ENCODE measurements around the gene IL1A.

IL1A gene

DNA sequence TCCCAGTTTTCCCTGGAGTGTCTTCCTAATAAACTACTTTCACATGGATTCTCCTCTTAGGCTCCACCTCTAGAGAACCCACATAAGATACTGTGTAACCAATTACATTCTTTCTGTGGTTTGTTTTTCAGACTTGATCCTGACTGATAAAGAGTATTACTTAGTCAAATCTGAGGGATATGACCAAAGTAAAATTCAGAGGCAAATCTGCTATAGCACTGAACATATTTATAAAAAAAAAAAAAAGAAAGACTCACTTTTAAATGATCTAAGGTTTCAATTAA, 33.8 kb downstream of the IL1A start:
- Histone ChIP-seq H3K36me3 (ENCODE audit: control insufficient read depth, insufficient read depth, low read length) (no peaks in the 10 kb centered on the region), H3K27ac (ENCODE audit: insufficient read depth, low read length, poor library complexity, severe bottlenecking) (no peak overlapping the region)
- no peak for DNase-seq

DNA sequence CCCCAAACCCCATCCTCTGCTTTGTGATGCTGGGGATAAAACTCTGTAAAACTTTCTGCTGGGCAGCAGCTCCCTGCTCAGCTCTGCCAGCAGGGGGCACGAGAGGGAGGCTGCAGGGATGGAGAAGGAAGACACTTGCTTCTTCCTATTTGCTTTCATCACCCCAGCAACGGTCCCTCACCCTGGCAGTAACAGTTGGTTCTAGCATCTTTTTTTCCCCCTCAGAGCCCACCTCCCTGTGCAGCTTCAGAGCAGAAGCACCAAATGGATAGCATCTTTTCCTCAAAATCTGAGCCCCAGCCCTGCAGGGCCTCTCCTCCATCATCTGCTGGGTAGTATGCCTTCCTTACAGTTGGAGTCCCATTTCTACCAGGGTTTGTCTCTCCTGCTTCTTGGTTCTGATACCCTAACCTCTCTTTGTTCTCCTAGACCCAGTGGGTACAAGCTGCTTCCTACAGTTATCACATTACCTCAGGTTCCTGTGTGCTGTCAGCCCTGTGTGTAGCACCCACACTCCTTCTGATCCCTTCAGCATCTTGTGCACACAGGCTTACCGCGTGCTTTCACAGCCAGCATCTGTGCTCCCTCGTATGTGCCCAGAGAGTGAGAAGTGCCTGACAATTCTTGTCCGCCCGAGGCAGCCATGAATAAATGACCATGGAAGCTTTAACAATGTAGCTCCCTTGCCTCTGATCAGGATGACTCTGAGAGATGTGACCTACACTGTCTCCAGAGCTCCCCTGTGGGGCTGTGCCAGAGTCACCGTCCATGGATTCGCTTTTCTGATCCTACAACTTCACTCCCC, 34.3 kb downstream of the IL1A start:
- DNase-seq, result peak; percentile 58 to 73 (median 63)
- Histone ChIP-seq H3K36me3 (ENCODE audit: control insufficient read depth, insufficient read depth, low read length) (no peaks in the 10 kb centered on the region), H3K4me1 (ENCODE audit: control insufficient read depth, insufficient read depth, low read length, poor library complexity, severe bottlenecking) (peaks cover 8% of the 10 kb centered on the region), H3K9me3 (ENCODE audit: control insufficient read depth, low read length) (no peaks in the 10 kb centered on the region), H3K4me3 (ENCODE audit: insufficient read depth, low read depth, low read length, poor library complexity, severe bottlenecking) (no peak overlapping the region), H3K27me3 (replicated peaks; ENCODE audit: control insufficient read depth, insufficient read depth, low read length, poor library complexity, severe bottlenecking) (no peaks in the 10 kb centered on the region), H3K27ac (ENCODE audit: insufficient read depth, low read length, poor library complexity, severe bottlenecking) (no peak overlapping the region)

More for the DNA sequence above, 33.8 kb downstream of the IL1A start:
- Histone ChIP-seq H3K9me3 (ENCODE audit: control insufficient read depth, low read length) (no peaks in the 10 kb centered on the region), H3K27me3 (replicated peaks; ENCODE audit: control insufficient read depth, insufficient read depth, low read length, poor library complexity, severe bottlenecking) (no peaks in the 10 kb centered on the region), H3K4me1 (ENCODE audit: control insufficient read depth, insufficient read depth, low read length, poor library complexity, severe bottlenecking) (peaks cover 8% of the 10 kb centered on the region), H3K4me3 (ENCODE audit: insufficient read depth, low read depth, low read length, poor library complexity, severe bottlenecking) (no peak overlapping the region)

DNA sequence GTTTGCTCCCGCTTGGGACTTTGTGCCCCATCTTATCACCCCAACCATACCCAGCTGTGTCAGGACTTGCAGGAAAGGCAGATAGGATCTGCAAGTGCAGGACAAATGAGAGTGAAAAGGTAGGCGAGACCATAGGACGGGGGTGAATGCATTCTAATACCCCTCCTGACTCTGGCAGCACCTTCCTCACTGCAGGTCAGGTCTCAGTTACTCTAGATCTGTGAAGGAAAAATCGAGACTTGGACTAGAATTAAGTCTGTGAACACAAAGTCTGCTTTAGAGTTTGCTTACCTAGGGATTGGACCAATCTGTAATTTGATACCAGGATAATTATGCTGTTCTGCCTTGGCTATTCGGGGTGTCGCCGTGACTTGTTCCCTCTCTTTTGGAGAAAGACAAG, 43.8 kb downstream of the IL1A start:
- no peaks in the 10 kb centered on the region for H3K9me3 ChIP-seq (ENCODE audit: control insufficient read depth, low read length)
- no peaks in the 10 kb centered on the region for H3K4me1 ChIP-seq (ENCODE audit: control insufficient read depth, insufficient read depth, low read length, poor library complexity, severe bottlenecking)
- DNase-seq, result no peak
- no peak overlapping the region for H3K4me3 ChIP-seq (ENCODE audit: insufficient read depth, low read depth, low read length, poor library complexity, severe bottlenecking)
- no peaks in the 10 kb centered on the region for H3K27me3 ChIP-seq (replicated peaks; ENCODE audit: control insufficient read depth, insufficient read depth, low read length, poor library complexity, severe bottlenecking)
- H3K36me3 ChIP-seq (ENCODE audit: control insufficient read depth, insufficient read depth, low read length), result no peaks in the 10 kb centered on the region
- H3K27ac ChIP-seq (ENCODE audit: insufficient read depth, low read length, poor library complexity, severe bottlenecking), result no peak overlapping the region

DNA sequence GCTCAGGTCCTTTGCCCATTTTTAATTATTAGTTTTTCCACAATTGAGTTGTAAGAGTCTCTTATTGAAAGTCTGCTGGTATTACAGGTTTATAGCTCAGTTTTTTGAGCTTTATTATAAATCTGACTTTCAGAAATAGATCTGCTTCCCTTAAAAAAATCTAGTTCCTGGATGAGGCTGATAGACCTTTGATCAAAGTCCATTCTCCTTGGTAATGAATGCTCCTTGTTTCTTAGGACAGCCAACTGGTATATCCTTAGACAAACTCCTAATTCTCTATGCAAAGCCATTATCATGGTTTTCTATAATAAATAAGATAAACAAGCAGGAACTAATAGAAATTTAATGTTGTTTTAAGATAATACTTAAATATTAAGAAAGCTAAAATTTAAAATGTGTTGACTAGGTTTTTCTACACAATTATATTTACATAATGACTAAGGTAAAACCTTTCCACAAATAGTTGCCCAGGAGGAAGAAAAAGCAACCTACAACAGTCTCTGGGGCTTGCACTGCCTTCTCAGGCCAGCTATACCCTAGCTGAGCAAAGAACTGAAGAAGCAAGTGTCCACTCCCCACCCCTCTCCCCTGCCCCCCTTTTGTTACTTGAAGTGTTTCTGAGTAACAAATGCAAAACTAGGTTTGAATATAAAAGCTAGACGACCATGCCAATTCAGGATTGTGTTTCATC, 46.6 kb downstream of the IL1A start:
- Histone ChIP-seq H3K36me3 (ENCODE audit: control insufficient read depth, insufficient read depth, low read length) (no peaks in the 10 kb centered on the region), H3K4me1 (ENCODE audit: control insufficient read depth, insufficient read depth, low read length, poor library complexity, severe bottlenecking) (no peaks in the 10 kb centered on the region), H3K27ac (ENCODE audit: insufficient read depth, low read length, poor library complexity, severe bottlenecking) (no peak overlapping the region), H3K4me3 (ENCODE audit: insufficient read depth, low read depth, low read length, poor library complexity, severe bottlenecking) (no peak overlapping the region), H3K9me3 (ENCODE audit: control insufficient read depth, low read length) (no peaks in the 10 kb centered on the region), H3K27me3 (replicated peaks; ENCODE audit: control insufficient read depth, insufficient read depth, low read length, poor library complexity, severe bottlenecking) (no peaks in the 10 kb centered on the region)
- DNase-seq, result no peak

DNA sequence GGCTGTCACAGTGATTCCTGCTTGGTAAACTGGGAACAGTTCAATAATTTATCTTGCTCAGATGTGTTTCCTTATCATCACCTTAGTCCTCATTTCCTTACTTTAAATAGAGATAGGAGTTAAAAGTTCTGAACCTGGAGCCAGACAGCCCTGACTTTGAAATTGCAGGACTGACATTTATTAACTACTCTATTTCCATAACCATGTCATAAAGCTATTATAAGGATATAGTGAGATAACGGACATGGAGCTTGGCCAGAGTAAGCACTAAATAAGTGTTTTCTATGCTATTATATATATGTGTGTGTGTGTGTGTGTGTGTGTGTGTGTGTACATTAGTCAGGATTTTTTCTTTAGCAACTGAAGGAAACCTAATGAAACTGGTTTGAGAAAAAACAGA, 50.4 kb downstream of the IL1A start:
- no peaks in the 10 kb centered on the region for H3K4me1 ChIP-seq (ENCODE audit: control insufficient read depth, insufficient read depth, low read length, poor library complexity, severe bottlenecking)
- H3K27me3 ChIP-seq (replicated peaks; ENCODE audit: control insufficient read depth, insufficient read depth, low read length, poor library complexity, severe bottlenecking), result no peaks in the 10 kb centered on the region
- H3K27ac ChIP-seq (ENCODE audit: insufficient read depth, low read length, poor library complexity, severe bottlenecking), result no peak overlapping the region
- no peak for DNase-seq
- H3K4me3 ChIP-seq (ENCODE audit: insufficient read depth, low read depth, low read length, poor library complexity, severe bottlenecking), result no peak overlapping the region
- no peaks in the 10 kb centered on the region for H3K9me3 ChIP-seq (ENCODE audit: control insufficient read depth, low read length)
- no peaks in the 10 kb centered on the region for H3K36me3 ChIP-seq (ENCODE audit: control insufficient read depth, insufficient read depth, low read length)

DNA sequence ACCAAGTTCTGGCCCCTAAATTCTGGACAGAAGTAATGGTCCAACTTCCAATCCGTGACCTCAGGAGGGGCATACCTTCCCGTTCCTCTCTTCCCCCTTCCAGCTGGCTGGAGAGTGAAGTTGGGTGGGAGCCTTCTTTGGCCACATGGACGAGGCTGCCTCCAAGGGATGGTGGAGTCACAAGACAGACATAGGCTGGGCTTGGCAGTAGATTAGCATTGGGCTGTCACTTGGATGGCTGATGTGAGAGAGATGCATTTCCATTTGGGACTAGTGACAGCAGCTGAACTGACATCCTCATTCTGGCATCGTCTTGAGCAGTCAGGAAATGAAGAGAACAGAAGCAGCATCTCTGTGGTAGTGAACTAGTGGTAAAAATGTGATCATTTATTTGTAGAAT, 50.8 kb downstream of the IL1A start:
- Histone ChIP-seq H3K4me1 (ENCODE audit: control insufficient read depth, insufficient read depth, low read length, poor library complexity, severe bottlenecking) (no peaks in the 10 kb centered on the region), H3K4me3 (ENCODE audit: insufficient read depth, low read depth, low read length, poor library complexity, severe bottlenecking) (no peak overlapping the region), H3K27ac (ENCODE audit: insufficient read depth, low read length, poor library complexity, severe bottlenecking) (no peak overlapping the region), H3K9me3 (ENCODE audit: control insufficient read depth, low read length) (no peaks in the 10 kb centered on the region), H3K36me3 (ENCODE audit: control insufficient read depth, insufficient read depth, low read length) (no peaks in the 10 kb centered on the region), H3K27me3 (replicated peaks; ENCODE audit: control insufficient read depth, insufficient read depth, low read length, poor library complexity, severe bottlenecking) (no peaks in the 10 kb centered on the region)
- no peak for DNase-seq

DNA sequence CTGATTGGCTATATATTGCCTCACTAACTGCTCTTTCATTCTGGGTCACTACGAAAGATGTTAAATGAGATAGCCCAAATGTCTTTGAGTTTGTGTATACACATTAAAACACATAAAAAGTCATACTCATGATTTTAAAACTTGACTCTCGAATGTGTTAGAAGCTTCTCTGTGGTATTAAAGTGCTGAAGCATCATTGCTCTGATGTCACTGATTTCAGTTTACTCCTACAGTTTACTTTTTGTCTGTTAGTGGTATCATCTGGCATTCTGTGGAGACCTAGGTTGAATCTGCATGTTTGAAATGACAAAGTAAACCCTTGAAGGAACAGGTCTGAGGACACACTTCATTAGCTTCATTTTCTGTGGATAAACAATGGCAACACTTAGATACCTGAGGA, 52.8 kb downstream of the IL1A start:
- Histone ChIP-seq H3K9me3 (ENCODE audit: control insufficient read depth, low read length) (no peaks in the 10 kb centered on the region), H3K4me3 (ENCODE audit: insufficient read depth, low read depth, low read length, poor library complexity, severe bottlenecking) (no peak overlapping the region), H3K27me3 (replicated peaks; ENCODE audit: control insufficient read depth, insufficient read depth, low read length, poor library complexity, severe bottlenecking) (no peaks in the 10 kb centered on the region), H3K4me1 (ENCODE audit: control insufficient read depth, insufficient read depth, low read length, poor library complexity, severe bottlenecking) (no peaks in the 10 kb centered on the region), H3K27ac (ENCODE audit: insufficient read depth, low read length, poor library complexity, severe bottlenecking) (no peak overlapping the region), H3K36me3 (ENCODE audit: control insufficient read depth, insufficient read depth, low read length) (no peaks in the 10 kb centered on the region)
- no peak for DNase-seq

DNA sequence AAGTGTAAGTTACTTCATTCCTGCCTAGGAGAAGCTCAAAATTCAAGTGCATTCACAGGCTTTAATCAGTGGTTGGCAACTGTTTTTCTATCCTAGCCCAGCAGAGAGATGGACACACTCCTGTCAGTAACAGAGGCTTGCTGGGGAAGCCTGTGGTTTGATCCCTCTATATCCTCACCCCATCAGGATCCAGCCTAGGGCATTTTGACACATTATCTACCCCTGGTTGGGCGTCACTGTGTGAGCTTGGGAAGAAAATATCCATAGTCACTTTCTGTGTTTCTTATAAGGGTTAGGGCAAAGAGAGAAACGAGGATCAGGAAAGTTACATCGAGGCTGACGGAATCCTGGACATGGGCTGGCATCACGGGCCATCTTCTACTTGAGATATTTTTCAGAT, 53.5 kb downstream of the IL1A start:
- Histone ChIP-seq H3K27me3 (replicated peaks; ENCODE audit: control insufficient read depth, insufficient read depth, low read length, poor library complexity, severe bottlenecking) (no peaks in the 10 kb centered on the region), H3K27ac (ENCODE audit: insufficient read depth, low read length, poor library complexity, severe bottlenecking) (no peak overlapping the region), H3K4me3 (ENCODE audit: insufficient read depth, low read depth, low read length, poor library complexity, severe bottlenecking) (no peak overlapping the region), H3K4me1 (ENCODE audit: control insufficient read depth, insufficient read depth, low read length, poor library complexity, severe bottlenecking) (no peaks in the 10 kb centered on the region), H3K36me3 (ENCODE audit: control insufficient read depth, insufficient read depth, low read length) (no peaks in the 10 kb centered on the region), H3K9me3 (ENCODE audit: control insufficient read depth, low read length) (no peaks in the 10 kb centered on the region)
- no peak for DNase-seq

DNA sequence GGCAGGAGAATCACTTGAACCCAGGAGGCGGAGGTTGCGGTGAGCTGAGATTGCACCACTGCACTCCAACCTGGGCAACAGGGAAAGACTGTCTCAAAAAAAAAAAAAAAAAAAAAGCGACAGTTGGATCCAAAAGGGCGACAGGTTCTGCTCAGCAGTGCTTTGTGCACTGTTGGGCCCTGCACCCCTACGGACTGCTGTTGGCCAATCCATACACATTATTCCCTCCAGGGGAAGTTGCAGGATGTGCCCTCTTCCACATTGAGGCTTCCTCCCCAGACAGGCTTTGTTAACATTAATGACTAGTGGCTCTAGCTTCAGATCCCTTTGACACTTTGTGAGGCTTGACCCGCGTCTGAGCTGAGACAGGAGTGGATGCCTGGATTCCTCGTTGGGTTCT, 54.1 kb downstream of the IL1A start:
- Histone ChIP-seq H3K4me1 (ENCODE audit: control insufficient read depth, insufficient read depth, low read length, poor library complexity, severe bottlenecking) (no peaks in the 10 kb centered on the region), H3K4me3 (ENCODE audit: insufficient read depth, low read depth, low read length, poor library complexity, severe bottlenecking) (no peak overlapping the region), H3K36me3 (ENCODE audit: control insufficient read depth, insufficient read depth, low read length) (no peaks in the 10 kb centered on the region), H3K27me3 (replicated peaks; ENCODE audit: control insufficient read depth, insufficient read depth, low read length, poor library complexity, severe bottlenecking) (no peaks in the 10 kb centered on the region), H3K9me3 (ENCODE audit: control insufficient read depth, low read length) (no peaks in the 10 kb centered on the region), H3K27ac (ENCODE audit: insufficient read depth, low read length, poor library complexity, severe bottlenecking) (no peak overlapping the region)
- no peak for DNase-seq

DNA sequence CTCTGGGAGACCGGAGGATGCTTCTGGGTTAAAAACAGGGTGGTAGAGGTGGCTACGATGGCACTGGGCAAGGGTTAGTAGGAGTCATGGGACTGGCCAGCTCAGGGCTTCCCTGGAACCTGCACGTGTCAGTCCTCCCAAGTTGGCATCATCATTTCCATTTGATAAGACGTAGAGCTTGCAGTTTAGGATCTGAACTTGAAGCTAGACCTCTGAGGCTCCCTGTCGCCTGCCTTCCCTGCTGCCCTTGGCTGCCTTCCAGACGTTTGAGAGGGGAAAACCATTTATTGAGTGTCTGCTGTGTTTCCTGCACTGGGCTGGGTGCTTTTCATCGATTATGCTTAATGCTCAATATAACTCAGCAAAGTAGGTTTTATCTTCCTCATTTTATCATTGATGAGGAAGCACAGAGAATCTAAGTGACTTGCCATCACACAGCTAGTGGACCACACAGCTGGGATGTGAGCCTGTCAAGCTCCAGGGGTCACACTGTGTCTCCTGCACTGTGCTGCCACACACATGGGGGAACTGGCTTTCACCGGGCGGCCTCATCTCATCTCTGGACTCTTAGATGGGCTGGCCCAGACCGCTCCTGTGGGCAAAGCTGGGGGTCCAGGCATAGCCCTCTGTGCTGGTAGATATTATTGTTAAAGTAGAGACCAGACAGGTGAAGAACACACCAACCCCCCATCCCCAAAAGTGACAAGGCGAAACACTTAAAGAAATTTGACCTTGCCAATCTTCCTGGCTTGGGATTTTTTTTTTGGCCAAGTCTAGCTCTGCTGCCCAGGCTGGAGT, 55.7 kb downstream of the IL1A start:
- DNase-seq, result no peak
- Histone ChIP-seq H3K27me3 (replicated peaks; ENCODE audit: control insufficient read depth, insufficient read depth, low read length, poor library complexity, severe bottlenecking) (no peaks in the 10 kb centered on the region), H3K4me1 (ENCODE audit: control insufficient read depth, insufficient read depth, low read length, poor library complexity, severe bottlenecking) (no peaks in the 10 kb centered on the region), H3K9me3 (ENCODE audit: control insufficient read depth, low read length) (no peaks in the 10 kb centered on the region), H3K4me3 (ENCODE audit: insufficient read depth, low read depth, low read length, poor library complexity, severe bottlenecking) (no peak overlapping the region), H3K27ac (ENCODE audit: insufficient read depth, low read length, poor library complexity, severe bottlenecking) (no peak overlapping the region), H3K36me3 (ENCODE audit: control insufficient read depth, insufficient read depth, low read length) (no peaks in the 10 kb centered on the region)

Data from effector memory CD4-positive, alpha-beta T cell (primary cell).